GM19395 (cell line): ENCODE data around the gene BABAM2.

Source experiments
- ATAC-seq: cut with Tn5 transposase; IDR thresholded peaks from one replicate; pipeline ENCODE4 v1.9.1; 2021; ENCODE audit warnings: mild to moderate bottlenecking, moderate library complexity; ENCODE audit not compliant: unreplicated experiment

Gene BABAM2

DNA sequence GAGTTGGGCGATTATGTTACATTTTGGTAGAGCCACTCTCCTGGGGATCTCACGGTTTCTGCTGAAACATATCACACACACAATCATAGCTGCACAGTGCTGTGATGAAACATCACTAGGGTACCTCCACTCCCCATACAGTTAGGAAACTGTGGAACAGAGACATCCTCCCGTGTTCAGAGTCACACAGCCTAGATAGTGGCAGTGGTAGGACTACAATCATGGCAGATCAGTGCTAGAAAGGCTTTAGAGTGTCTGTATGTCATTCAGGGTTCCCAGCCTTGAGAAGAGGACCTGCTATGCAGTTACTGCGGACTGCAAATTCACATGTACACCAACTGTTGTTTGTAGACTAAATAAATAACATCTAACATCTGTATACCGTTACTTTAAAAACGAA lies 291.8 kb downstream of the BABAM2 start:
- ATAC-seq: no peak

DNA sequence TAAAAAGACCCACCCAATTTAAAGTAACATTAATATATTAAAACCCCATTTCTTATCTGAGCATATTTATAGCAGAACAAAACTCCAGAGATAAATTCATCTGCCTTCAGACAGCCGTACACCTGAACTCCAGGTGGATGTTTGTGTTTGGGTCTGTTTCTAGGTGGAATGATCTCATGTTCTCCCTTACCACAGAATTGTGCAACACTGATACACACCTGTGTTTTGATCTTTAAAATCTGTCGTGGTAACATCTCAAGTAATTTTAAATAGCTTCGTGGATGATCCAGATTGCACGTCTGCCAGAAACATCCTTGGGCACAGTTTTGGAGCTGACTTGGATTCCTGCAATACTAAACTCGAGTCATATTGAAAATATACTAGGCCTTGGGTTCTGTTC lies 294.6 kb downstream of the BABAM2 start:
- ATAC-seq: no peak

- ATAC-seq: no peak
Measured at GRCh38 chr2:28185891-28186290, 295.4 kb downstream of the BABAM2 start.

DNA sequence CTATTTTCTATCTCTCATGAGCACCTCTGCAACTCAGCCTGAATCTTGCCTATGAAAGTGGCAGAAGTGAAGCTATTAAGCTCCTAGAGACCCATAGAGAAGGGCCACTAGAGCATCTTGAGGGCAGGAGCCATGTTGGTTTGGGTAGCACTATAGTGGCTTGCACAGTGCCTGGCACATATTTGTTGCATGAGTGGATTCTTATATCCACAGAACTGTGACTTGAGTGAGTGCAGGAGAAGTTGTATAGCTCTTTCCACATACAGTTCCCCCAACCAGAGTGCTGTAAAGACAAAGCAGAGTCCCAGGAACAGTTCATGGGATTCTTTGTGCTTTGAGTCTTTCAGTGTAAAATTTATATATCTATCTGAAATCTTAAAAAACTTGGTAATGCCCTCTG lies 296.7 kb downstream of the BABAM2 start:
- ATAC-seq: no peak

DNA sequence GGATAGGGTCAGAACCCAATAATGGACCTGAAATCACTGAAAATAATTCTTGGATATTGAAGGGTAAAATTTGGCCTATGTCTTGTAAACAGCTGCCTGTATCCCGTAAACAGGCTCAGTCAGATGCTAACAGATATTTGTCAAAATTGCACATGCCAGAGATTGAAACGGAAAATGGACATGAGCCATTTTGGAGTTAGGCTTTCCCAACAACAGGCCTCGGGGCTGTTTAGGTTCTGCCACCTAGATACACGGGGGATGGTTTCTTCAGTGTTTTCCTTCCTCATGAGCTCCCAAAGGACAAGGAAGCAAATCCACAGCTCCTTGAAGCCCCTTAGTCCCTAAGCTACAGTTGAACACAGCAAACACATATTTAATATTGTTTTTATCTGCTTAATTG lies 297.9 kb downstream of the BABAM2 start:
- ATAC-seq: no peak

DNA sequence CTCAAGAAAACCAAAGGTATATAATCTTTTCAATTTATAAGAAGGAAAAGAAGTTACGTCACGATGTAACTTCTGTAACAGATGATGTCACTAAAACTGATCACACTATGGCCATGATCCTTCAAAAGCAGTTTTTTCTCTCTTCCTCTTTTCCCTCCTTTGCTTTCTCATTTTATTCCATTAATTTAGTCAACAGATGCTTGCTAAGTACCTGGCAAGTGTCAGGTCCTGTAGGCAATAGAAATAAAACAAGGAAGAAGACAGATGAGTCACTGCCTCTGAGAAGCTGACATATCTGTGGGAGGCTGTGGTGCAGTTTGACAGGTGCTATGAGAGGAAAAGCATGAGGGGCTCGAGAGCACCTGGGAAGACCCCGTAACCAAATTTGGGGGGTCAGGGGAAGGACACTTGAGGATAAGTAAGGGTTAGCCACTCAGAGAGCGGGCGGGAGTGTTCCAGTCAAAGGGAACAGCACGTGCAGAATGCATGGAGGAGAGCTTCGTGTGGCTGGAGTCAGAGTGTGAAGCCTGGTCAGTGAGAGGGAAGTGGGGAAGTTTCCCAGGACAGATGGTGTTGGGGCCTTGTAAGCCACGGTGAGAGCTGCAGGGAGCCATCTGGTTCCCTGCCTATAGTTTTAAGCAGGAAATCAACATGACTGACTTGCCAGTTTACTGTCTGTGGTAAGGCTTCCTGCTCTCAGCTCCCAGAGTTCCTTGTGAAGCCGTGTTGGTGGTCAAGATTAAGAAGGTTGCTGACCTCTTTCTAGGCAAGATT lies 303.3 kb downstream of the BABAM2 start:
- ATAC-seq: no peak

- no peak for ATAC-seq
Measured at GRCh38 chr2:28199995-28200679, 309.6 kb downstream of the BABAM2 start.

GRCh38 chr2:28201671-28202180 lies 311.2 kb downstream of the BABAM2 start:
- ATAC-seq: no peak

GRCh38 chr2:28202719-28203118 lies 312.2 kb downstream of the BABAM2 start:
- ATAC-seq: no peak

DNA sequence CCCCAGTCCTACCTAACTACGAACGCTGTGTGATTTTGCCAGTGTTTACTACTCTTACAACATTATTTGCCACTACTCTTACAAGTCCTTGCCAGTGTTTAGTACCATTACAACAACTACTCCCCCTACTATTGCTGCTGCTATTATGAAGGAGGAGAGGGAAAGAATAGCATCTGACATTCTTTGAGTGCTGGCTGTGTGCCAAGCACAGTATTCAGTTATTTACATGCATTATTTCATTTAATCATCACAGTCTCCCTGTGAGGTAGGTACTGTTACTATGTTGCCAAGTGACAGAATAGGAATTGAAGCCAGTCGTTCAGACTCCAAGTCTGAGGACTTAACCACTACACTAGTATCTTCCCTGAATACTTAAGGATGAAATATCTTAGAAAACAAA lies 316.2 kb downstream of the BABAM2 start:
- no peak for ATAC-seq

DNA sequence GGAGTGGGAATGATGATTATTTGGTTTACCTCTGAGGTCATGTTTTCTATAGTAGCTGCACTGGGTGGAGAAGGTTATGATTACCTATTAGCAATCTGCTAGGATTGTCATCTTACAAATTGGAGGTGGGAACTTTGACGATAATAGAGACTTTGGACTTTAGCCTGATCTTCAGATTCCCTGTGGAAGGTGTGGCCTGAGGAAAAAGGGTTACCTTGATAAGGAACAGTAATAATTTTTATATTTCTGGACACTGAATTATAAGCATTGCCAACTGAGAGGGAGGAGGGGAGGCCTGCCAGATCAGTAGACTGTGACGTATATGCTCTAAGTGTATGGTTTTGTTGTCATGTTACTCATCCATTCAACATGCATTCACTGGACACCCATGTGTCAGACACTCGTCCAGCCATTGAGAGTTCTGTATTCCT lies 318.7 kb downstream of the BABAM2 start:
- ATAC-seq: no peak

GRCh38 chr2:28209864-28210263 lies 319.3 kb downstream of the BABAM2 start:
- ATAC-seq: no peak

GRCh38 chr2:28210535-28210934 lies 320.0 kb downstream of the BABAM2 start:
- ATAC-seq: no peak

GRCh38 chr2:28216331-28216730 lies 325.8 kb downstream of the BABAM2 start:
- no peak for ATAC-seq

DNA sequence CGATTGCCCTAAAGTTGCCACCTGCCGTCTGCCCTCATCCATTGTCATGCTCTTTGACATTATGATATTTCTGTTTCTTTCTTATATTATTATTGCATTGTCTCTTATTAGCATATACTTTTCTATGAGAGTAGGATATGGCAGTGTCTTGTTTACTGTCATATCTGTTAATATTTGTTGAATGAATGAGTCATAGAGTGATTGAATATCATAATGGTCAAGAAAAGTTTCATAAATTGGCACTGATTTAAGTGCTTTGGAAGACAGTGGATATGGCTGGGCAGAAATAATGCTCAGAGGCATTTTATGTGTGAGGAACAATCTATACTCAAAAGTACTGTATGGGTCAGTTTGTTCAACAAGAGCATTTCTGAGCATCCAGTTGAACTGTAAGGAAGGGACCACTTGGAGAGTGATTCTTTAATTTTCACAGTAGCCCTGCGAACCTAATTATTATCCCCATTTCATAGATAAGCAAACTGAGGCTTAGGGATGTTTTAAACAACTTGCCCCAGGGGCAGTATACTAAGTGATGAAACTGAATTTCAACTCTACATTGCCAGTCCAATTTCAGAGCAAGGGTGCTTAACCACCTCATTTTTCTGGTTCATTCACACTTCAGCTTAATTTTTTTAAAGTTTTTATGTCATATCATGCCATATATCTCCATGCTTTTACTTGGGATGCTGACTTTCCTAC lies 326.7 kb downstream of the BABAM2 start:
- ATAC-seq: no peak

DNA sequence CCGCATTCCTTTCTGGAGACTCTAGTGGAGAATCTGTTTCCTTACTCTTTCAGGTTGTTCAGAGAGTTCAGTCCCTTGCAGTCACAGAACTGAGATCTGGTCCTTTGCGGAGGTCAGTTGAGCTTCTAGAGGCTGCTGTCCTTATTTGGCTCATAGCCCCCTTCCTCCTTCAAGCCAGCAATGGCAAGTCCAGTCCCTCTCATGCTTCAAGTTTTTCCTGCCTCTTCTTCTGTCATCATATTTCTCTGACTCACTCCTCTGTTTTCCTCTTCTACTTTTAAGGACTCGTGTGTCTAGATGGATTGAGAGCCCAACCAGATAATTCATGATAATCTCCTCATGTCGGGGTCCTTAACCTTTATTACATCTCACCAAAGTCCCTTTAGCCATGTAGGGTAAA lies 328.6 kb downstream of the BABAM2 start:
- ATAC-seq: no peak

GRCh38 chr2:28219758-28220368 lies 329.3 kb downstream of the BABAM2 start:
- ATAC-seq: no peak

GRCh38 chr2:28224648-28225472 lies 334.3 kb downstream of the BABAM2 start:
- ATAC-seq: no peak

- no peak for ATAC-seq
Measured at GRCh38 chr2:28225473-28226080, 335.0 kb downstream of the BABAM2 start.

DNA sequence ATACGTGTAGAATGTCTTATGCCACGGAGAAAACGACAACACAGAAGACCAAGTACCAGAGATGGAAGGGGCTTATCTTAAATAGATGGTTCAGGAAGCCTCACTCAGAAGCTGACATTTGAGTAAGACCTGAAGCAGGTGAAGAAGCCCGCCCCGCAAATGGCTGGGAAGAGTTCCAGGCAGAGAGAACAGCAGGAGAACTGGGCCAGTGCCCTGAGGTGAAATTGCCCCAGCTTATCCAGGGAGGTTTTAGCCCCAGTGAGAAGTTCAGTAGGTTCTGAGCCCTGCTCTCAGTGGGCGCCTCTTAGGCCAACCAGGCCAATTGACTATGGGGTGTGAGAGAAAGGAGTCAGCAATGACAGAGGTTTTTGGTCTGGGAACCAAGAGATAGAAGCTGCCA lies 336.0 kb downstream of the BABAM2 start:
- no peak for ATAC-seq
